HTERT RPE-1 (cell line): Measurements from ENCODE around the gene CNPY3.

ENCODE experiments used
- in situ Hi-C: fragments of 300-500 bp; cut with MboI; formaldehyde crosslinking; loops from 4 replicates; pipeline ENCODE4 v1.14.3; 2020; ENCODE audit warnings: low sequenced_read_pairs

Gene CNPY3

DNA sequence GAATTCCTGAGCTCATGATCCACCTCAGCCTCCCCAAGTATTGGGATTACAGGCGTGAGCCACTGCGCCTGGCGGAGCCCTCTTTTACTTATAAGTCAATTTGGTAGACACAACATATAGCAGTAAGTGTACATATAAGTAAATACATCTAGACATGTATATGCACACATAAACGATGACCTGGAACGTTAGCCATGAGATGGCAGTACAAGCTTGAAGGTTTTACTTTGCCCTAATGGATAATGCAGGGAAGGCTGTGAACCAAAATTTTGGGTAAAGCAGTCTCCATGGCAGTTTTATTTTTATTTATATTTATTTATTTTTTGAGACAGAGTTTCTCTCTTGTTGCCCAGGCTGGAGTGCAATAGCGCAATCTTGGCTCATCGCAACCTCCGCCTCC is 28.8 kb downstream of the CNPY3 start:
- in situ Hi-C loops, result no loop called here

DNA sequence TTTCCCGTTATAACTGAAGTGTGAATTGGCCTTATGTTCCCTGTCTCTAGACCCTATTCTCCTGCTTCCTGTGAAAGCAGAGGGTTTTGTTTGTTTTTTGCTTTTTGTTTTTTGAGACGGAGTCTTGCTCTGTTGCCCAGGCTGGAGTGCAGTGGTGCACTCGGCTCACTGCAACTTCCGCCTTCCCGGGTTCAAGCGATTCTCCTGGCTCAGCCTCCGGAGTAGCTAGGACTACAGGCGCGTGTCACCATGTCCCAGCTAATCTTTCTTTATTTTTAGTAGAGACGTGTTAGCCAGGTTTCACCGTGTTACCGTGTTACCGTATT is 30.6 kb downstream of the CNPY3 start:
- in situ Hi-C loops, result no loop called here

DNA sequence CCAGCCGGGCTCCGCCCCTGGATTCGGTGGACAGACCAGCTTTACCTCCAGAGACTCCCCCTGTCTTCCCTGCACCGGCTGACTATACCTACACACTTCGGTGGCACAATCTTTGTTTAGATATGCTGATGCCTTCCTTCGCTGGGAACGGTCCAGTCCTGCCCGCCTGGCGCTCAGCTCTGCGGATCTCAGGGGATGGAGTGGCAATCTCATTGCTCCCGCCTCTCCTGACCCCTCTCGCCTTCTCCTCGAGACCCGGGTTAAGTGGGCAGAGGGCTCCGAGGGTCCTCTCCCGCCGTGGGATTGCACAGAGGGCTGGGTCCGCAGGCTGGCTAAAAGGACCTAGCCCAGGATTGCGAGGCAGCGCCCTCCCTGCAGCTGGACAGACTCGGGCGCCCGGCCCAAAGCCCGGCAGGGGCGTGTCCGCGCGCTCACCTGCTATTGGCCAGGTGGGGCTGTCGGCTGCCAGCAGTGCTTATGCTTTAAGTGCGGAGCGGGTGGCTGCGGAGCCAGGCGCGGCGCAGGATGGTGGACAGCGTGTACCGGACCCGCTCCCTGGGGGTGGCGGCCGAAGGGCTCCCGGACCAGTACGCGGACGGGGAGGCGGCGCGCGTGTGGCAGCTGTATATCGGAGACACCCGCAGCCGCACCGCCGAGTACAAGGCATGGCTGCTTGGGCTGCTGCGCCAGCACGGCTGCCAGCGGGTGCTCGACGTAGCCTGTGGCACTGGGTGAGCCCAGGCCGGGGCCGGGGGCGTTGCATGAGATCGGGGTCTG is 31.2 kb downstream of the CNPY3 start, which contains the start of gene GNMT:
Gene GNMT, plus strand, starts transcription at position 512 of the 777 bp plus-strand sequence. Its CDS starts 14 bp downstream, at position 526.
- in situ Hi-C loops, result no loop called here

DNA sequence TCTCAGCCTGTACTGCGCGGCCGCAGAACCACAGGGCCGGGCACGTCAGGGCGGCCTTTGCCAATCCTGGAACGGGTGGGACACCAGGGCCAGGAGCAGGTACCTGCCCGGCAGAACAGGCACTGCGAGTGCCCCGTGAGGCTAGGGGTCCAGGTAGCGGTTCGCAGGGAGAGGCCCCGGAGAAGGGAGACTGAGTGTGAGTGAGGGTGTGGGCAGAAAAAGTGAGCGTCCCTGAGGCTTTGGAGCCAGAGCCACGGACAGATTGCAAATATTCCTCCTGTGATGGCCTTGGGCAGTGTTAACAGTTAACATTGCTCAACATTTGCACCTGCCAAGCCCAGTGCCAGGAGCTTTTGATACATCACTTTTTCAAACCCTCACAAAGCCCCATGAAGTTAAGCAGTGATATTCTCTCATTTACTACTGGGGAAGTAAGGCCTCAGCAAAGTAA is 31.8 kb downstream of the CNPY3 start:
- in situ Hi-C loops, result no loop called here

DNA sequence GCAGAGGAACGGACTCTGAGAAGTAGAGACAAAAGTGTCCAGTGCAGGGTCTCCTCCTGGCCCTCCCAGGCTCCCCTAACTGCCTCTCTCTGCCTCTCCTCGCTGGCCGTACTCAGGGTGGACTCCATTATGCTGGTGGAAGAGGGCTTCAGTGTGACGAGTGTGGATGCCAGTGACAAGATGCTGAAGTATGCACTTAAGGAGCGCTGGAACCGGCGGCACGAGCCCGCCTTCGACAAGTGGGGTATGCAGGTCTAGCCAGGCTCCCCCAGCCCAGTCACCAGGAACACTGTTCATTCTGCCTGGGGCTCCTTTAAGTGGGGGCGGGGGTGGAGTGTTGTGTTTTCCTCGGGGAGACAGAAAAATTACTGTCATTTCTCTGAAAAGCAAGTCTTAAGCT is 32.8 kb downstream of the CNPY3 start:
- in situ Hi-C loops, result no loop called here

DNA sequence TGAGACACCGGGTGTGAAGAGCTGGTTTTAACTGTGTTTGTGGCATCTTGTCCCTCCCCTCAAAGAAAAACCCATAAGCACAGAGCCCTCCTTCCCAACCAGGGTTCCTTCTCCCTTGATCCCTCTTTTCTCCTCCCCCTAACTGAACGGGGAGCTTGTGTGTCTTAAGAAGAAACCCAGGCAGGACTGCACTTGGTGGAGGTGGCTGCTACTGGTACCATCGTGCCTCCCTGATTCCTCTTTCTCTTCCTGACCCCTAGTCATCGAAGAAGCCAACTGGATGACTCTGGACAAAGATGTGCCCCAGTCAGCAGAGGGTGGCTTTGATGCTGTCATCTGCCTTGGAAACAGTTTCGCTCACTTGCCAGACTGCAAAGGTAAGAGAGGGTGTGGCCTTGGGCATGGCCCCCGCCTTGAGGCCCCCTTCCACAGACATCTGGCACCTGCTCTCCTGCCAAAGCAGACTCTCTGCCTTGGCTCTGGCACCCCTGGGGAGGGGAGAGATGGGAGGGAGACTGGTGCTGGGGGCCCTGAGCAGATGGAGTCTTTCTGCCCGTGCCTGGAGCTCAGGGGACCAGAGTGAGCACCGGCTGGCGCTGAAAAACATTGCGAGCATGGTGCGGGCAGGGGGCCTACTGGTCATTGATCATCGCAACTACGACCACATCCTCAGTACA is 33.4 kb downstream of the CNPY3 start:
- in situ Hi-C loops, result no loop called here

DNA sequence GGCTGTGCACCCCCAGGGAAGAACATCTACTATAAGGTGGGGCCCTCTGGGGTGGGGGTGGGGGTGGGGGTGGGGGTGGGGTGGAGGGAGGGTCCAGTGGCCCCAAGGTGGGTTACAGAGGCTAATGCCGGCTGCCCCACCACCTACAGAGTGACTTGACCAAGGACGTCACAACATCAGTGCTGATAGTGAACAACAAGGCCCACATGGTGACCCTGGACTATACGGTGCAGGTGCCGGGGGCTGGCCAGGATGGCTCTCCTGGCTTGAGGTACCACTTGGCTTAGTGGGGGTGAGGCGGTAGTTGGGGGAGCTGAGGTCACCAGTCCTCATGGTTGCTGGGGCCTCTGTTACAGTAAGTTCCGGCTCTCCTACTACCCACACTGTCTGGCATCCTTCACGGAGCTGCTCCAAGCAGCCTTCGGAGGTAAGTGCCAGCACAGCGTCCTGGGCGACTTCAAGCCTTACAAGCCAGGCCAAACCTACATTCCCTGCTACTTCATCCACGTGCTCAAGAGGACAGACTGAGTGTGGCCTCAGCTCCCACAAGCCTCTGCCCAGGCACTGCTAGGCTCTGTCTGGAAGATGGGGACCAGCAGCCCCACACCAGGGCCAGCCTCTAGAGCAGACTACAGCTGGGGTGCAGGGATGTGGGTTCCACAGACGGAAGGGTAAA is 34.0 kb downstream of the CNPY3 start:
- in situ Hi-C loops, result no loop called here

DNA sequence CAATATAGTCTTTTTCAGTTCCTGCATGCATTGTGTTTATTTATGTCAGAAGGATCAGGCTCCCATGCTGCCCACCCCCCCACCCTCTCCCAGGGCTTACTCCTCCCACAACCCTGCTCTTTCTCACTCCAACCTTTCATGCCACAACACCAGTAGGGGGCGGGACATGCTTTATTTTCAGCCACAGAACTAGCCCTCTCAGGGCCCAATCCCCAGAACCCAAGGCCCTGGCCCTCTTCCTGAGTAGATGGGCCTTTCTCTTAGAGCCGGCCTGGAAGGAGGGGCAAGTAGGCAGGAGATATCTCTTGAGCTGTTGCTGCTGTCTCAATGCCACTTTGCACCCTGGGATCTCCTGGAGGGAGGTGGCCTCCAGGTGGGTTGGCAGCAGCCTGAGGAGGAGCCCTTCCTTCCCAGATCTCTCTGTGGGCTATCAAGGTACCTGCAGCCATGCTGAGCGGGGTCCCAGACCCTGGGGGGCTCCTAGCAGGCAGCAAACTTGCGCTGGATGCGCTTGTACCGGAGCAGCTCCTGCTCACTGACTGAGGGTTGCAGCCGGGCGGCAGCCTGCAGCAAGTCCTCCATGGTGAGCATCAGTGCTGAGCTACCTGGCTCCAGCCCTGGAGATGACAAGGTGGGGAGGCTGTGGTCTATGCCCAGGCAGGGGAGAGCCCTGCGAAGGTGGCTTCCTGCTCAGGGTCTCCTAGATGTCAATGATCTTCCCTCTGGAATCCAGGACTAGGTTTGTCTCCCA is 34.8 kb downstream of the CNPY3 start:
- in situ Hi-C loops, result no loop called here

DNA sequence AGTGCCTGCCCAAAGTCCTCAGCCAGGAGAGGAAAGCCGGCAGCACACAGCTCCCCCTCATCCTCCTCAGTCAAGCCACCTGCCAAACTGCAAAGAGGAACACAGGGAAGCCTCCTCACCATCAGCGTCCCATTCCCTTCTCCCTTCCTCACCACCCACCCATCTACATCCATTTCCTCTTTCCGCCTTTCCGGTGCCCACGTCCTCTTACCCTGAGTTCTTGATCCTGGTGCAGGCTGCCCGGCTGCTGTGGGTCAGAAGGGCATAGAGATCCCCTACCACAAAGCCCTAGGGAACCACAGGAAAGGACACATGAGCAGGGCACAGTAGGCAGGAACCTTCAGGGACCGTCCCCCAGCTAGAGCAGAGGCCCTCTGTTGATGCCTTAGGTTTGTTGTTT is 37.3 kb downstream of the CNPY3 start:
- in situ Hi-C loops, result no loop called here

DNA sequence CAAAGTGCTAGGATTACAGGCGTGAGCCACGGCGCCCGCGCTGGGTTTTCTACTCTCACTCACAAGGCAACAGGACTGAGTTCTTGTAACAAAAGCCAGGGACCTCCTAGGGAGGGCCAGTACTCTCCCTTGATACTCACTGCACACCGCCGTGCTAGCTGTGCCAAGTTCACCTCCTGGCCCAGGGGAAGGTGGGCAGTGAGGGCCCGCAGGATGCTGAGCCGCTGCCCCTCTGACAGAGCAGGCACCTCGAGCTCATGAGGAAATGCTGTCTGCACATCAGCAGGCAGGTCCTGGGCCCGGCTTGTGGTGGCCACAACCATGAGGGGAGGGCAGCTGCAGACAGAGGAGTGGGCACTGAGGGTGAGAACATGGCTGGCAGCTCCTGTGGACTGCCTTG is 37.9 kb downstream of the CNPY3 start:
- in situ Hi-C loops, result no loop called here

DNA sequence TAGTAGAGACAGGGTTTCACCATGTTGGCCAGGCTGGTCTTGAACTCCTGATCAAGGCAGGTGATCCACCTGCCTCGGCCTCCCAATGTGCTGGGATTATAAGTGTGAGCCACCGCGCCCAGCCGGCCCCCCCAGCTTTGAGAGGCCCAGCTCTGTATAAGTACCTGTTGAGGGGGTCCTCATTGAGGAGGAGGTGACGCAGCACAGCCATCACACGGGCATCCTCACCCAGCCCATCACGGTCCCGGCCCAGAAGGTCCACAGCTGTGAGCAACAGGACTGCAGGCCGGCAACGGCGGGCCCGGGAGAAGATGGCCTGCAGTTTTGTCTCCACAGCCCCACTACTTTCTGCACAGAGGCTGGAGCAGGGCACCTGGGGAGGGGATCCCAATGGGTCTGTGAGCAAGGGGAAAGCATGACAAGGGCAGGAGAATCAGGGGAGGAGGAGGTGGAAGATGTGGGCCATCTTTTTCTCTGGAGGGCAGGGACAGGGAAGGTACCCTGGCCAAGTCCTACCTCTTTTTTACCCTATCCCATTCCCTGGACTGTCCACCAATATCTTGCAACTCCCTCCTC is 38.9 kb downstream of the CNPY3 start:
- in situ Hi-C loops, result no loop called here

DNA sequence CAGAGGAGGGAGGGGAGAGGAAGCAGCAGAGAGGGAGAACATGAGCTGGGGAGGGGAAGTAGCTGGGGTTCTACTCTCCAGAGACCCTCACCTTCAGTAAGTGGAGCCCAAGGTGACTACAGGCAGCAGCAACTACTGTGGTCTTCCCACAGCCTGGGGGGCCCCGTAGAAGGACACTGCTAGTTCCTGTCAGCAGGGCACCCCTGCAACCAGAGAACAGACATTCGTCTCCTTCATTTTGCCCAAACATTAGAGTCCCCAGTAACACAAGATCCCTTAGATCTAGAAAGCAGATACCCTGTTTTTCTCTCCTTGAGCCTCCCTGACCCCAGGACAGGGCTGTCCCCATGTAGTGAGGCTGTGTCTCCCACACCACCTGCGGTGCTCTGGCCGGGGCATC is 39.5 kb downstream of the CNPY3 start:
- in situ Hi-C loops, result no loop called here

DNA sequence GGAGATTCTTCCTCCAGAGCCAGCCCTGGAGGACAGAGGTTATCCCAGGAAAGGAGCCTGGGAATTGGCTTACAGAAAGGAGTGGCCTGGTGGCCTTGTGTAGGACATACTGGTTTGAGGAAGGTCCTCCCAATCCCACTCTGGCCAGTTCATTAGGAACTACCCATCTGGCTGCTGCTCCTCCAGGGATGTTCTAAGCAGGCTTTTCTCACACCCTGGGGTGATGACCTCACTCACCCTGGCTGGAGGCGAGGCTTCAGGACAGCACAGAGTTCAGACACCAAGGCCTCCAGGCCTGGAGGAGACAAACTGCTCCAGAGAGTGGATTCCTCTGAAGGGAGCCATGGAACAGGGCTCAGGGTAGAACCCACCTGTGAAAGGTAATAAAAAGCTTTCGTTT is 40.2 kb downstream of the CNPY3 start:
- in situ Hi-C loops, result no loop called here

DNA sequence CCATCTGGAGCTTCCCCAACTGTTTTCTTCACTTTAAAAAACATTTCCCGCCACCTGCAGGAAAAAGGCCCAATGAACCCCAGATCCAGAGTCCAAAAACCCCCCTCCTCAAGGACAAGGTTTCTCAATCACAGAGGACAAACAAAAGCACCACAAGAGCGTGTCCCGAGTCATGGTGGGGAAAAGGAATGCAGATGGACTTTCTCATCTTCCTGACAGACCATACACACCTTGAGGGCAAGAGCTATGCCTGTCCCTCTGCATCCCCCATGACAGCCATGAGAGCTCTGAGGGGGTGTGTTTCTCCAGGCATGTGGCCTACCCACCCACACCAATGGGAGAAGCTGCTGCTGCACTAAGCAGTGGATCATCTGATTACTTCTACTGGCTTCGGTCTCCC is 40.7 kb downstream of the CNPY3 start:
- in situ Hi-C loops, result no loop called here

DNA sequence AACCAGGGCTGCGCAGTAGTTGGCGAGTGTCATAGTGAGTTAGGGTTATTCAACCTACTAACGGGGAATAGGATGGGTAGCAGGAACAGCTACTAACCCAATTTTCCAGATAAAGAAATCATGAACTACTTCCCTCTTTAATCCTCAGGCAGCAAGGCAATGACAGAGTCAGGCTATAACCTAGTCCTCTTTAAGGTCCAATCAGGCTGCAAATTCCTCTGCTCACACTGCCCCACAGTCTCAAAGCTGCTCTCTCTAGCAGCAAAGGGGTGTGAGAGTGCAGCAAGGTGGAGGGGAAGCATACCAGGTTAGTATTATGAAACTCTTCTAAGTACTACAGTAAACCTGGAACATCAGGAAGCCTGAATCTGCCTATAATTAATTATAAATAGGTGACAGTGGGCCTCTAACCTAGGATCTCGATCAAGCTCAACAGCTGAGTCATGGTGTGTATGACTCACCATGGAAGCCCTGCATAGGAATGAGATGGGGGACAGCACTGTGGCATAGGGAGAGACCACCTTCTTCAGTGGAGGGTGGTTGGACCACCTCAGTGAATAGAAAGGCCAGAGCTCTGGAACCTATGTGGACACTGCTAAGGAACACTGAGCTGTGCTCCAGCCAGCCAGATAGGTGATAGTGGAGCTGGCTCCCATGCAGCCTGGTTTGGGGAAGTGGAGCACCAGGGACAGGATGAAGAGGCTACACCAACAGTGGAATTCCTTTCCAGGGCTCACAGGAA is 41.8 kb downstream of the CNPY3 start:
- in situ Hi-C loops, result no loop called here

DNA sequence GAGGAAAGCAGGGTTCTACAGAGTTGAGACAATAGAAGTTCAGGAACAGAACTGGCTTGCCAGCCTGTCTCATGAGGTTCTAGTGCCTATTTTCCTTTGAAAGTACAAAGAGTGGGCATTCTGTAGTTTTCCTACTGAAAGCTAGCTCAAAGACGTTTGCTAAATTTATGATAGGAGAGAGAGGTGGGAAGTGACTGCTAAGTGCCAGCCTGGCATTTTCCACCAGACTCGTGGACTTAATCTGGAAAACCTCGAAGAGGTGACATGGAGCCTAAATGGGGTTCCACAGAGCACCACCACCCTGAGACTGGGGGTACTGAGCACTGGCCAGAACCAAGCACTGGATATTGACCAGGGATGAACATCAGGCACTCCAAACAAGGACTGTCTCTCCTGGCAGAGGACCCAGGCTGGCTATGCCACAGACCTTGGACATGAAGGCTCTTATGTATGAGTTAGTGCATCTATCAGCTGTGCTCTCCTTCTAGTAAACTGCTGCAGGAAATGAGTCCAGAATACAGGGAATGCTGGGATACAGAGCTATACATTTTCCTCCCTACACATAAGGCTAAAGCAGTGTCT is 42.6 kb downstream of the CNPY3 start:
- in situ Hi-C loops, result no loop called here

DNA sequence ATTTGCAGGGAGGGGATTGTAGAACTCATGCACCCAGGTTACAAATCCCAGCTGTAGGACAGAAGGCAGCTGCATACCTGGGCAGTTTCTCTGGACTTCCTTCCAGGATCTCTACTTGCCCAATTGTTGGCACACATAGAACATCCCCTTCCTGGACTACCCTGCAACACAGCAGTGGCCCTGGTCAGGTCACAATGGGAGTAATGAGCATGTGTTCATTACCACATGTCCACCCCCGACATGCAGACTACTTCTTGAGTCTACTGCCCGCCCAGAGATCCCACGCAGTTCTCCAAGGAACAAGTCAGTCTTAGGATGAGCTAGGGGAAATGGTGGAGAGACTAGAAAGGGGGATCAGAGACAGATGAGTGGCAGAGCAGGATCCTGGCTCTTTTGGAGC is 44.6 kb downstream of the CNPY3 start:
- in situ Hi-C loops, result no loop called here

DNA sequence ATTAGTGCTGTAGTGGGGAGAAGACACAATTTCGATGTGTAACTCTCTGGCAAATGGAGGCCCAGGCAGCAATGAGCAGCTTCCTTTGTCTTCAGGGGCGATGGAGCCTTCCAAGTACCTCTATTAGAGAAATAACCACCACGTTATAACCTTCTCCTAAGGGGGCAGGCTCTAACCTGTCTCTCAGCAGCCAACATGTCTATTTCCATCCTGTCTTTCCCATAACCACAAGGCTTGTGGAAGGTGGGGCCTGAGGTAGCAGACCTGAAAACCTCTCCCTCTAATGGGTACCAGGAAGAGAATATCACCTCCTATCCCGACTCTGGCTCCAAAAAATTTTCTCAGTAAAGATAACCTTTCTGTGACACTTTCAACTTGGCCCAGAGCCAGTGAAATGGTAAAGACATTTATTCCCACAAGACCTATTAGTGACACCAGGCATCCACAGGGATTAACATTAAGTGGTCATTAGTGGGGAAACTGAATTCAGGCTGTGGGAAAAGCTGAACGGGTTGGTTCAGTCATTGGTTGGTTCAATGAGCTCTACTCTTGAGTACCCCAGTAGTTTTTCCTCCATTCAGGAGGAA is 45.7 kb downstream of the CNPY3 start:
- in situ Hi-C loops, result no loop called here

DNA sequence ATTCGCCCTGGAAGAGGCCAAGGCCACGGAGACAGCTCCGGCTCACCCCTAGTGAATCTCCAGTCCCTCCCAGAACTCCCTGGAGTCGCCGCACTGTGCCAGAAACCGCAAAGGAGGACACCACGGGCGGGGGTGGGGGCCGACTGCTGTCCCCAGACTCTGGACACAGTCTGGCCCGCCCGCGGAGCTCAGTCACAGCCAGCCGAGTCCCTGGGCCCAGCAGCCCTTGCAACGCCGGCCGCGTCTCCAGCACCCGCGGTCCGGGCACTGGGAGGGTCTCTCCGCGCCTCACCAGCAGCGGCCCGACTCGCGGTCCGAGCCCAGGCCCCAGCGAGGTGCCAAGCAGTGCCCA is 49.2 kb downstream of the CNPY3 start:
- in situ Hi-C loops, result no loop called here
